Measurements from ENCODE around the gene STAC3.

GRCh38 chr12:57210461-57210860 lies 40.5 kb downstream of the STAC3 start:
- TF ChIP-seq ZNF639 (tag by site-specific recombination; IDR thresholded peaks at IDR 0.05) (no peak), KLF10 (tag by site-specific recombination; IDR thresholded peaks at IDR 0.05) (no peak), ZBTB20 (tag by site-specific recombination; IDR thresholded peaks at IDR 0.05) (no peak)
- TF ChIP-seq, protein P1, sequence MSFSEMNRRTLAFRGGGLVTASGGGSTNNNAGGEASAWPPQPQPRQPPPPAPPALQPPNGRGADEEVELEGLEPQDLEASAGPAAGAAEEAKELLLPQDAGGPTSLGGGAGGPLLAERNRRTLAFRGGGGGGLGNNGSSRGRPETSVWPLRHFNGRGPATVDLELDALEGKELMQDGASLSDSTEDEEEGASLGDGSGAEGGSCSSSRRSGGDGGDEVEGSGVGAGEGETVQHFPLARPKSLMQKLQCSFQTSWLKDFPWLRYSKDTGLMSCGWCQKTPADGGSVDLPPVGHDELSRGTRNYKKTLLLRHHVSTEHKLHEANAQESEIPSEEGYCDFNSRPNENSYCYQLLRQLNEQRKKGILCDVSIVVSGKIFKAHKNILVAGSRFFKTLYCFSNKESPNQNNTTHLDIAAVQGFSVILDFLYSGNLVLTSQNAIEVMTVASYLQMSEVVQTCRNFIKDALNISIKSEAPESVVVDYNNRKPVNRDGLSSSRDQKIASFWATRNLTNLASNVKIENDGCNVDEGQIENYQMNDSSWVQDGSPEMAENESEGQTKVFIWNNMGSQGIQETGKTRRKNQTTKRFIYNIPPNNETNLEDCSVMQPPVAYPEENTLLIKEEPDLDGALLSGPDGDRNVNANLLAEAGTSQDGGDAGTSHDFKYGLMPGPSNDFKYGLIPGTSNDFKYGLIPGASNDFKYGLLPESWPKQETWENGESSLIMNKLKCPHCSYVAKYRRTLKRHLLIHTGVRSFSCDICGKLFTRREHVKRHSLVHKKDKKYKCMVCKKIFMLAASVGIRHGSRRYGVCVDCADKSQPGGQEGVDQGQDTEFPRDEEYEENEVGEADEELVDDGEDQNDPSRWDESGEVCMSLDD (tag by site-specific recombination; IDR thresholded peaks at IDR 0.05), result no peak
- TF ChIP-seq, protein P2, sequence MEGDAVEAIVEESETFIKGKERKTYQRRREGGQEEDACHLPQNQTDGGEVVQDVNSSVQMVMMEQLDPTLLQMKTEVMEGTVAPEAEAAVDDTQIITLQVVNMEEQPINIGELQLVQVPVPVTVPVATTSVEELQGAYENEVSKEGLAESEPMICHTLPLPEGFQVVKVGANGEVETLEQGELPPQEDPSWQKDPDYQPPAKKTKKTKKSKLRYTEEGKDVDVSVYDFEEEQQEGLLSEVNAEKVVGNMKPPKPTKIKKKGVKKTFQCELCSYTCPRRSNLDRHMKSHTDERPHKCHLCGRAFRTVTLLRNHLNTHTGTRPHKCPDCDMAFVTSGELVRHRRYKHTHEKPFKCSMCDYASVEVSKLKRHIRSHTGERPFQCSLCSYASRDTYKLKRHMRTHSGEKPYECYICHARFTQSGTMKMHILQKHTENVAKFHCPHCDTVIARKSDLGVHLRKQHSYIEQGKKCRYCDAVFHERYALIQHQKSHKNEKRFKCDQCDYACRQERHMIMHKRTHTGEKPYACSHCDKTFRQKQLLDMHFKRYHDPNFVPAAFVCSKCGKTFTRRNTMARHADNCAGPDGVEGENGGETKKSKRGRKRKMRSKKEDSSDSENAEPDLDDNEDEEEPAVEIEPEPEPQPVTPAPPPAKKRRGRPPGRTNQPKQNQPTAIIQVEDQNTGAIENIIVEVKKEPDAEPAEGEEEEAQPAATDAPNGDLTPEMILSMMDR (tag by site-specific recombination; IDR thresholded peaks at IDR 0.05), result no peak

Measured in HEK293 (cell line).